GM12878 (cell line): Measurements from ENCODE around the gene ITGB3BP. TPM values are rescaled to one million over a fixed set of nuclear protein-coding genes. Genes with fewer than 3 reads are reported as not detected.
A peak's percentile ranks its signal among the peaks of the same experiment; 100 is the strongest.

Experiments
- ATAC-seq: fragments of 200-7000 bp; cut with Tn5 transposase; 3 replicates; pipeline ENCODE4 v1.9.1; 2020; ENCODE audit warnings: mild to moderate bottlenecking, moderate library complexity
- BruUV-seq: library from RNA; stranded (reverse); fragments of 400-500 nt; replicated peaks from 2 replicates; lab custom pipeline; 2021; lab: Mats Ljungman, UMichigan
- CTCF ChIA-PET: fragments of 300-600 bp; sonication (Branson Sonifier 250); formaldehyde crosslinking; extraction: SDS; loops from one replicate; lab custom pipeline; 2021; ENCODE audit warnings: inconsistent platforms; lab: Yijun Ruan, JAX
- POLR2A ChIA-PET: fragments of 350-600 bp; formaldehyde crosslinking; extraction: SDS; loops from one replicate; lab custom pipeline; 2021; ENCODE audit warnings: inconsistent platforms; lab: Charles Lee
- RAD21 ChIA-PET: fragments of 300-600 bp; sonication (Branson Sonifier 250); formaldehyde crosslinking; loops from one replicate; lab custom pipeline; 2023; ENCODE audit warnings: antibody characterized with exemption; ENCODE audit not compliant: unreplicated experiment; lab: Charles Lee
- SMC1A ChIA-PET: fragments of 300-600 bp; sonication (Branson Sonifier 250); formaldehyde crosslinking; loops from one replicate; lab custom pipeline; 2023; ENCODE audit not compliant: unreplicated experiment, uncharacterized antibody; lab: Charles Lee
- DNase-seq: peaks from one replicate; pipeline ENCODE4 v3.0.0-alpha.2; 2011; ENCODE audit warnings: low read depth, low spot score
- FAIRE-seq: peaks from 3 replicates; lab custom pipeline; 2011; peaks lifted over from hg19 to GRCh38; lab: Jason Lieb, UNC
- H2AFZ ChIP-seq: 2 replicates; pipeline ENCODE4 v1.6.0; 2011; ENCODE audit warnings: low read depth, low read length, control low read depth; ENCODE audit not compliant: control insufficient read depth
- H3K27ac ChIP-seq: 2 replicates; pipeline ENCODE4 v1.5.1; 2011; ENCODE audit warnings: control low read depth; ENCODE audit not compliant: control insufficient read depth, insufficient read depth
- H3K27me3 ChIP-seq, 2 experiments: replicated peaks in 1 of 2; 2 replicates each; pipeline versions ENCODE4 v1.6.0 to v1.6.1; 2011; ENCODE audit warnings: low read length in 1 of 2; ENCODE audit not compliant: control insufficient read depth in 2 of 2, insufficient read depth in 2 of 2
- H3K36me3 ChIP-seq, 2 experiments: 2 replicates each; pipeline ENCODE4 v1.5.1; 2011; ENCODE audit warnings: low read length in 1 of 2; ENCODE audit not compliant: control insufficient read depth in 2 of 2, insufficient read depth in 2 of 2
- H3K4me1 ChIP-seq: 2 replicates; pipeline ENCODE4 v1.6.1; 2011; ENCODE audit warnings: mild to moderate bottlenecking, low read length, moderate library complexity, mixed read lengths; ENCODE audit not compliant: control insufficient read depth, insufficient read depth
- H3K4me2 ChIP-seq: 2 replicates; pipeline ENCODE4 v1.6.0; 2011; ENCODE audit warnings: control low read depth; ENCODE audit not compliant: control insufficient read depth, insufficient read depth
- H3K4me3 ChIP-seq: fragments of 200-600 bp; sonication (generic); 2 replicates; pipeline ENCODE4 v1.5.1; 2016
- H3K79me2 ChIP-seq: 2 replicates; pipeline ENCODE4 v1.6.0; 2011; ENCODE audit warnings: low read length; ENCODE audit not compliant: control insufficient read depth, insufficient read depth
- H3K9ac ChIP-seq: 2 replicates; pipeline ENCODE4 v1.8.0; 2011; ENCODE audit warnings: low read length, control low read depth, mixed read lengths; ENCODE audit not compliant: control insufficient read depth, insufficient read depth
- H3K9me3 ChIP-seq: replicated peaks from 3 replicates; pipeline ENCODE4 v1.5.1; 2011; ENCODE audit warnings: mild to moderate bottlenecking, low read length; ENCODE audit not compliant: control insufficient read depth, insufficient read depth
- H4K20me1 ChIP-seq: 2 replicates; pipeline ENCODE4 v1.6.0; 2011; ENCODE audit not compliant: control insufficient read depth, insufficient read depth
- CBFB ChIP-seq: IDR thresholded peaks from 2 replicates; pipeline ENCODE4 v1.6.1; 2016; ENCODE audit warnings: antibody characterized with exemption, low read depth
- CTCF ChIP-seq, 3 experiments: IDR thresholded peaks in 2 of 3; conservative IDR thresholded peaks in 1 of 3; 2 replicates each; pipeline ENCODE4 v1.5.1; 2011; ENCODE audit warnings: low read depth in 3 of 3, low read length in 3 of 3, mild to moderate bottlenecking in 3 of 3, control low read depth in 2 of 3, moderate library complexity in 2 of 3, inconsistent platforms in 1 of 3, mixed read lengths in 1 of 3; ENCODE audit not compliant: control insufficient read depth in 2 of 3, insufficient read depth in 1 of 3; ENCODE audit errors: extremely low read depth in 1 of 3
- NKRF ChIP-seq: fragments of 450-650 bp; conservative IDR thresholded peaks from 2 replicates; pipeline ENCODE4 v1.6.1; 2017; ENCODE audit warnings: mild to moderate bottlenecking, moderate library complexity
- RAD21 ChIP-seq: IDR thresholded peaks from 2 replicates; pipeline ENCODE4 v1.6.1; 2011; ENCODE audit warnings: mild to moderate bottlenecking, low read depth, low read length, moderate library complexity; ENCODE audit not compliant: insufficient read depth
- RUNX3 ChIP-seq: IDR thresholded peaks from 2 replicates; pipeline ENCODE4 v1.6.1; 2012; ENCODE audit warnings: low read length, inconsistent platforms
- SMC3 ChIP-seq: IDR thresholded peaks from 2 replicates; pipeline ENCODE4 v1.6.1; 2011; ENCODE audit warnings: low read length, improper control_type of control experiment, borderline replicate concordance
- WGBS: methylation state at CpG from one replicate; pipeline ENCODE4 v1.1.6; 2016; ENCODE audit warnings: low lambda C conversion rate; ENCODE audit not compliant: insufficient replicate concordance, insufficient coverage; ENCODE audit errors: missing lambda C conversion rate; 5-methylcytosine and 5-hydroxymethylcytosine counted together
- in situ Hi-C: fragments of 300-500 bp; cut with MboI; formaldehyde crosslinking; loops from 9 replicates; pipeline ENCODE4 v1.14.3; 2018; ENCODE audit warnings: mixed read lengths
- intact Hi-C: fragments of 100-400 bp; cut with micrococcal nuclease; formaldehyde crosslinking; loops from one replicate; pipeline ENCODE4 v1.14.2; 2022; ENCODE audit not compliant: unreplicated experiment
- polyA plus RNA-seq, 11 experiments: library from polyadenylated mRNA; depleted of rRNA in 4 of 11; unstranded in 6 of 11; stranded (reverse) in 5 of 11; fragments of >200 nt; fragmentation: Nextera tagmentation in 4 of 11; fragmentation: Illumina TruSeq in 1 of 11; extraction: Ambion mirVana in 4 of 11; extraction: Trizol in 1 of 11; gene quantifications; 1 replicate in 1 of 11; 2 replicates in 10 of 11; pipeline versions ENCODE4 v1.2.1 to v1.2.3, GENCODE V29; 2011 to 2016; ENCODE audit warnings: inconsistent platforms in 2 of 11, missing spikeins in 2 of 11, low read depth in 1 of 11
- total RNA-seq, 4 experiments: library from RNA; depleted of rRNA in 3 of 4; stranded (reverse); fragments of >200 nt in 3 of 4; fragmentation: Illumina TruSeq in 1 of 4; extraction: Trizol in 1 of 4; gene quantifications; 2 replicates each; pipeline versions ENCODE4 v1.2.1 to v1.2.3, GENCODE V29; 2013 to 2021

ITGB3BP gene
- total and polyA plus RNA-seq, 10 of the 15 experiments (the other 5 are each of a cell fraction or from before 2014, with no cell fraction given), result 39.2 to 86.2 (median 61.8) TPM

GRCh38 chr1:63557365-63557987, 34.5 kb upstream of the ITGB3BP start:
- TF ChIP-seq NKRF (no peak), CTCF (IDR thresholded peaks at IDR 0.05 in 2 of 3, conservative IDR thresholded peaks at IDR 0.05 in 1 of 3; ENCODE audit: control insufficient read depth in 2 of 3, extremely low read depth in 1 of 3, insufficient read depth in 1 of 3, low read depth in 3 of 3, low read length in 3 of 3) (peak; percentile 45 to 64 (median 55)), RUNX3 (peak; percentile 87), SMC3 (peak; percentile 27; the same call in 1 of the 2 replicates), RAD21 (peak; percentile 63), CBFB (peak; percentile 57; the same call in 1 of the 2 replicates)
- CTCF ChIA-PET, result interaction anchor here (0.6 to 7.0 kb wide), 29 partner anchors 9 to 693 kb away, joined by 3 to 48 read pairs (median 4); partner anchors contain the start of gene EFCAB7
- DNase-seq (no peak), ATAC-seq (peak; percentile 88), FAIRE-seq (peak; percentile 73)
- Histone ChIP-seq H4K20me1 (no peaks in the 10 kb centered on the region), H3K79me2 (no peaks in the 10 kb centered on the region), H3K27me3 (no peaks in the 10 kb centered on the region), H2AFZ (peak overlapping the region; percentile 66), H3K27ac (no peak overlapping the region), H3K36me3 (no peaks in the 10 kb centered on the region), H3K4me3 (no peak overlapping the region), H3K9ac (no peak overlapping the region), H3K4me2 (no peak overlapping the region), H3K4me1 (no peaks in the 10 kb centered on the region), H3K9me3 (no peaks in the 10 kb centered on the region)
- POLR2A ChIA-PET, result interaction anchor here (0.6 kb wide), 1 partner anchor 12 kb away, joined by 3 read pairs; no protein-coding TSS in a partner anchor
- SMC1A ChIA-PET, result interaction anchor here (0.6 to 3.3 kb wide), 17 partner anchors 10 to 689 kb away, joined by 3 to 22 read pairs (median 4); partner anchors contain the start of gene PGM1
- BruUV-seq, result no TSS peak
- intact Hi-C loops, result no loop called here
- 41% methylated on average over 6 of the region's 6 CpGs for WGBS
- in situ Hi-C loops, result no loop called here
- RAD21 ChIA-PET, result interaction anchor here (0.7 to 3.2 kb wide), 13 partner anchors 9 to 689 kb away, joined by 3 to 15 read pairs (median 4); partner anchors contain the start of gene PGM1
